GM19351 (cell line): ENCODE results near the gene TSPAN4.

Source experiments
- ATAC-seq: cut with Tn5 transposase; IDR thresholded peaks from one replicate; pipeline ENCODE4 v1.9.1; 2021; ENCODE audit warnings: mild to moderate bottlenecking, moderate library complexity; ENCODE audit not compliant: unreplicated experiment

The TSPAN4 gene, protein sequence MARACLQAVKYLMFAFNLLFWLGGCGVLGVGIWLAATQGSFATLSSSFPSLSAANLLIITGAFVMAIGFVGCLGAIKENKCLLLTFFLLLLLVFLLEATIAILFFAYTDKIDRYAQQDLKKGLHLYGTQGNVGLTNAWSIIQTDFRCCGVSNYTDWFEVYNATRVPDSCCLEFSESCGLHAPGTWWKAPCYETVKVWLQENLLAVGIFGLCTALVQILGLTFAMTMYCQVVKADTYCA

GRCh38 chr11:842370-843002, at the start of gene TSPAN4, which contains the start of gene POLR2L:
TSPAN4 (plus strand) TSS chr11:842852; CDS start chr11:850305, 7,453 bp downstream.
POLR2L (minus strand) TSS chr11:842529; CDS start chr11:842508, 21 bp downstream.
- peak; percentile 68 for ATAC-seq

DNA sequence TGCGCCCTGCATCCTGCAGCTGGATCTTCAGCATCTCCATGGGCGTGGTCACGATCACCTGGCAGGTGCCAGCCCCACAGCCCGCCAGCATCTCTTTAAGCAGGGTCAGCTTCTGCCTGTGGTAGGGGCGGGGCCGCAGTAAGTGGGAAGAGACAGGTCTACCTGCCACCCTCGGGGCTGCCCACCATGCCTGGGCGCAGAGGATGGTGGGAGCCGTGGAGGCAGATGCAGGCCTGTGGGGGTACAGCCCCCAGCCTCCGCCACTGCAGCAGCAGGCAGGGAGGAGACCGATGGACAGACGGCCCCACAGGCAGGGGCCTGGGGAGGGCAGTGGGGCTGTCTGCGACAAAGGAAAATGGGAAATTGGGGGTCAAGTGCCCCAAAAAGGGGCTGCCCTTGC, 49.8 kb upstream of the TSPAN4 start:
- no peak for ATAC-seq

DNA sequence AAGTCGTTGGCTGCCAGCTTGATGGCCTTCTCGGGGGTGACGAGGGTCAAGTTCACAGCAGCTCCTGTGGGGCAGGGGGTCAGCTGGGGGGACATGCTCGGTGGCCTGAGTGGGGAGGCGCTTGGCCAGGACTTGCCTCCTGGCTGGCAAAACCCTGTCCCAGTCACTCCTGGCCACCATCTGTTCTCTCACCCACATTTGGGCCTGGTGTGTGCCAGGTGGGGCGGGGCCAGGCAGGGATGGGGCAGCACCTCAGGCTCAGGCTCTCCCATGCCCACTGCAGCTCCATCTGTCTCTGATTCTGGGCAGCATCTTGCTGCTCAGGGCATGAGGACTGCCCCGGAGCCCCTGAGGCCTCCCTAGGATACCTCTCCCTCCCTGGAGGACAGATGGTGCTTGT, 49.1 kb upstream of the TSPAN4 start:
- no peak for ATAC-seq

DNA sequence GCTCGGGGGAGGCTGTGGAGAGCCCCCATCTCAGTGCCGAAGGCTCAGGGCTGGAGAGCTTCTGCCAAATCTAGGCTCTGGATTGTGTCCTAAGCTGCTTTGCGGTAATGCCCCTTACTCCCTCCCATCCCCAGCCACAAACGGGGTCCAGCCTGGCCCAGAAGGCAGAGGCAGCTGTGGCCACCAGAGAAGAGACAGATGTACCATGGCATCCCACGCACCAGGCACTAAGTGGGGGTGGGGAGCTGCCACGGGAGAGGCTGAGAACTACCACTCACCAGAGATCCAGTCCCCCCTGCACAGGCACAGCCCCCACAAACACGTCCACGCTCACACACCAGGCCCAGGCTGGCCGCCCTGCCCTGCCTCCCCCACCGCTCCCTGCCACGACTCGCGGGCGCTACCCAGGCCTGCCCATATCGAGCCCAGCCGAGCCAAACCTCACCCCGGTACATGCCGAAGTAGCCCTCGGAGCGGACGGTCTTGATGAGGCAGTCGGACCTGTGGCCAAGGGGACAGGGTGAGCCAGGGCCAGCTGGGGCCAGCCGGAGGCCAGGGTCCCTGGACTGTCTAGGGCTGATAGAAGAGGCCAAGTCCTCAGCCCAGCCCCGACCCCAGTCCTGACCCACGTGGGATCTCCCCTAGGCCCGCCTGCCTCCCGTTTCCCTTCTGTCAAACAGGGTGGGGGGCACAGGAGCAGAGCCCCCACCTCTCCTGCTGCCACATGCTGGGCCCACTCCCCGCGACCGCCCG, 48.5 kb upstream of the TSPAN4 start:
- ATAC-seq = no peak

DNA sequence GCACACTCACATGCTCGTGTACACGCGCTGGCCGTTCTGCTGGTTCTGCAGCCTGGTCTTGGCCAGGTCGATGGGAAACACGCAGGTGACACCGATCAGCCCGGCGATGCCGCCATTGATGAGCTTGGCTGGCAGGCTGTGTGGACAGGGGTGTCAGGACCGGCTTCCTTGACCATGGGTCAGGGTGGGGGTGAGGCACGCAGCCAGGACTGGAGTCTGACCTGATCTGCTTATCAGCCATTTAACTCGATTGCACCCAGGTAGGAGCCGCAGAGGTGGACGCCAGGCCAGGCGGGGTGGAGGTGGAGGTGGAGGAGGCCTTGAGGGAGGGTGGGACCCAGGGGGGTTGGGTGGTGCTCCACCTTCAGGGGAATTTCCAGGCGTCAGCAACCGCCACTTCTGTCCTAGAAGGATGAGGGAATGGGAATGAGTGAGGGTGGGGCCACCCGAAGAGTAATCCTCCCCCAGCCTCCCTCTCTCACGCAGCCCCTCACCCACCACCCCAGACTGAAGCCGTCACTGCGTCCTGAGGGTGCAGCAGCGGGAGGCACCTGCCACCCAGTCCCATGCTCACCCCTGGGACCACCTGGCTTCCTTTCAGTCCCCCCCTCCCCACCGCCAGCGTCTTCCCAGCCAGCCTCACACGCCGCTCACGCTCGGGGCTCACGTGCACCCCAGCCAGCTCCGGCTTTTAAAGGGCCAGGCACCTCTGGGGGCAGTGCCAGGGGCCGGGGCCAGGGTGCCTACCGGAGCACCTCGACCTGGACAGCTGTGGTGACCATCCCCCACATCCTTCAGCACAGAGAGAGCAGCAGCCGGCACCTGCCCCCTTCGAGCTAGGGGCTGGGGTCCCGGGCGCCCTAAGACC, 47.7 kb upstream of the TSPAN4 start:
- no peak for ATAC-seq

- ATAC-seq = peak; percentile 39
These were observed 46.8 kb upstream of the TSPAN4 start for GRCh38 chr11:795634-796564.

DNA sequence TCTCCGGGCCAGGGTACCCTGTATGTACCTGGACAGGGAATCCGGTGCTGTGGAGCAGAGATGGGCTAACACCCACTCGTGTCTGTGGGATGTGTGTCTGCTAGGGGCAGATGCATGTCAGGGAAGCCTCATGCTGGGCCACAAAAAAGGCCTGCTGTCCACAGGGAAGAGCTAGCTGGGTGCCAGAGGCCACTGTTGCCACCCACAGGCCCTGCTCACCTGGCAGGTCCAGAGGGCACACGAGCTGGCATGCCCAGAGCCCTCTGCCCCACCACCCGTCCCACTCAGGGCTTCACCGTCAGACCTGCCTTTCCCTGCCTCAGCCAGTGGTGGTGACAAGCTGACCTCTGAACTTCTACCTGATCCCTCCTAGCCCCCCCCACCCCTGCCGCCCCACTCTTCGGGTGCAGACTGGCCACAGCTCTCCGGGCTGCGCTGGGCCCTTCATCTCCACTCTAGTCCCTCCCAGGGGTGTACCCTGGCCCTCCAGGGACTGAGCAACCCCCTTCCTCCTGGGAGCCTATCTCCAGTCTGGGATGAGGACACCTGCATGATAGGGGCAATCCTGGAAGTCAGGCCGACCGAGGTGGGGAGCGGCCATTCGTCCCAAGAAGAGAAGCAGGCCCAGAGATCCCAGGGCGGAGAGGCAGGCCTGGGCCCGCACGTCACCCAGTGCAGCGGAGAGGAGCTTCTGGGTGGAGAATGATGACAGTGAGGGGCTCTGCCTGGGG, 45.9 kb upstream of the TSPAN4 start:
- no peak for ATAC-seq

GRCh38 chr11:797296-798092, 45.2 kb upstream of the TSPAN4 start:
- ATAC-seq = peak; percentile 50

GRCh38 chr11:798093-798713, 44.4 kb upstream of the TSPAN4 start, which contains the start of gene SLC25A22:
SLC25A22 (minus strand) TSS chr11:798281; CDS start chr11:795006, 3,275 bp downstream.
- peak; percentile 55 for ATAC-seq

- ATAC-seq = no peak
These were observed 42.9 kb upstream of the TSPAN4 start for GRCh38 chr11:799641-800316.

- no peak for ATAC-seq
These were observed 42.2 kb upstream of the TSPAN4 start for GRCh38 chr11:800473-800872.

DNA sequence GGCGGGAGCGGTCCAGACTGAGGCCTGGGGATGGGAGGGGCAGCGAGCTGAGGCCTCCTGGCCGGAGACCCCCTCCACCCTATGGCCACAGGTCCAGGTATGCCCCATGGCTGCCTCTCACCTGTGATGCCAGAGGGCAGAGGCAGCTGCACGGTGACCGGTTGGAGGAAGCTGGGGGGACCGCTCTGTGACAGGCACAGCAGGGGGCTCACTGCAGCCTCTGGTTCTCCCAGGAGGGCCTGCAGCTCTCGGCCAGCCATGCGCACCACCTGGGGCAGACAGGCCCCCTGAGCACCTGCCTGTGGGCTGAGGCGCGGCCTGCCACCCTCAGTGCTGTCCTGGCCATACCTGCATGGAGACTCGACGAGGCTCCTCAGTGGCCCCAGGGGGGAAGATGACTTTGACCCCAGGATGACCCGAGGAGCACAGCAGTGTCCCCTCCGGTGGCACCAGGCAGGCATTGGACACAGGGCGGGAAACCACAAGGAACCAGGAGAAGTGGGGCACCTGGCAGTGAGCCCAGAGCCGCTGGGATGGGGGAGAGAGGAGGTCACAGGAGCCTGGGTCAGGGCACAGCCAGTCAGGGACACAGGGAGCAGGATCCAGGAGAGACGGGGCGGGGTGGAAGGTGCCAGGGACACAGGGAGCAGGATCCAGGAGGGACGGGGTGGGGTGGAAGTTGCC, 41.4 kb upstream of the TSPAN4 start:
- no peak for ATAC-seq

DNA sequence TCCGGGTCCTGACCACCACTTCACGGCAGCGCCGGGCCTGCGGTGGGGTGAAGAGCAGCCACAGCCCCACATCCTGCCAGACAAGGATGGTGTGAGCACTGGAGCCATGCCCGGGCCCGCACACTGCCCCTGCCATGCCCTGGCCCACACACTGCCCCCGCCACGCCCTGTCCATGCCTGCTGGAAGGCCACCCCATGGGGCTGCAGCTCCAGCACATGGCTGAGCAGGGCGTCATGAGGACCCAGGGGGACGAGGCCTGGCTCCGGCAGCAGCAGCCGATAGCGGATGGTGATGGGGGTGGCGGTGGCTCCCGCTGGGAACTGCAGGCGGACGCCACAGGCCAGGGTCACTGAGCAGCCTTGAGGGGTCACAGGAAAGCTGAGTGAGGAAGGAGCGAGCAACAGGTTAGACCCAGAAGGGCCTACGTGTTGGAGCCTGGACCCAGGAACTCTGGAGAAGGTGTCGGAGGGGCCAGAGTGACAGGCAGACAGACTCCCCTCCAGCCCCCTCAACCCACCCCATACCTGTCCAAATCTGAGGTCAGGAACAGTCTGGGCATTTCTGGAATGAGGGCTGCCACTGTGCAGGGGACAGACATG, 40.5 kb upstream of the TSPAN4 start:
- no peak for ATAC-seq

- ATAC-seq = no peak
These were observed 39.8 kb upstream of the TSPAN4 start for GRCh38 chr11:802693-803466.

DNA sequence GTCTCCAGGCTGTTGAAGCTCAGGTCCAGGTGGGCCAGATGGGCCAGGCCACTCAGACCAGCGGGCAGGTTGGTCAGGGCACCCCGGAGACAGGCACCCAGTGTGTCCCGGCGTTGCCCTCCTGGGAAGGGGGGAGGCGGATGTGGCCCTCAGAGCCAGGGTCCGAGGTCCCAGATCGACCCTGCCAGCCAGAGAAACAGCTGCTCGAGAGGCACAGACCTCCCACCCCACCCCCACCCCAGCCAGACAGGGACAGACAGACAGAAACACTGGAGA, 39.2 kb upstream of the TSPAN4 start:
- ATAC-seq = no peak
